ENCODE measurements around the gene TLR1.

Gene TLR1

DNA sequence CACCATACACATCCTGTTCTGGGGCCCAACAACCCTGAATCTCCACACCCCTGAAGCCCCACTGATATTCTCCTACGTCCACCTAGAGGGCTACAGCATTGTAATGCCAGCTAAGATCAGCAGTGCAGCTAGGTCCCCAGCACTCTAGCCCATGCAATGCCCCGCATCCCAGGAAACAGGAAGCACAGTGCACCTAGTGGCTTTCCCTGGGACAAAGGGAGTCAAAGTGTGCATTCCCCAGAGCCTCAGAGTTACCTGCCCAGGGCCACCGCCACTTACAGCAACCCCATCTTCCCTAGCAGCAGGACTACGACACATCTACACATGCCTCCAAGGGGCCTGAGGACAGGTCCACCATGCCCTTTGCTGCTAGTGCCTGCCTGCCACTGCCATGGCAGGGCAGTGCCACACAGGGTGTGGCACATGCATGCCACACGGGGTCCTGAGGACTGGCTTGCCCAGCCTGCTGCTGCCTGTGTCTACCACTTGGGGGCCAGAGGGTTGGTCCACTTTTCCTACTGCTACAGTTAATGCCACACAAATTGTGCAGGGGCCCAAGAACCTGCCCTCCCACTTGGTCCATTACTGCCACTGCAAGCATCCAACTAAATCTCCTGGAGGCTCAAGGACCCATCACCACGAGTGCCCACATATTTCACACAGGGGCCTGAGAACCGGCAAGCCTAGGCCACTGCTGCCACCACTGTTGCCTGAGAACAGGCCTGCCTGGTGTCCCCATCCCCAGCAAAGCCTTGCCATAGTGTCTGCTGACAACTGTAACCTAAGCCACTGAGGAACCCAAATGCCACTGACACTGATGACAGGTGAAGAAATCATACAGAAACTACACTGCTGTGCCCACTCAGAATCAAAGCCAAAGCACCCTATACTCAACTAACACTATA lies 28.3 kb upstream of the TLR1 start:
- no peak for DNase-seq (ENCODE audit: low read depth)
- TF ChIP-seq, protein P1, sequence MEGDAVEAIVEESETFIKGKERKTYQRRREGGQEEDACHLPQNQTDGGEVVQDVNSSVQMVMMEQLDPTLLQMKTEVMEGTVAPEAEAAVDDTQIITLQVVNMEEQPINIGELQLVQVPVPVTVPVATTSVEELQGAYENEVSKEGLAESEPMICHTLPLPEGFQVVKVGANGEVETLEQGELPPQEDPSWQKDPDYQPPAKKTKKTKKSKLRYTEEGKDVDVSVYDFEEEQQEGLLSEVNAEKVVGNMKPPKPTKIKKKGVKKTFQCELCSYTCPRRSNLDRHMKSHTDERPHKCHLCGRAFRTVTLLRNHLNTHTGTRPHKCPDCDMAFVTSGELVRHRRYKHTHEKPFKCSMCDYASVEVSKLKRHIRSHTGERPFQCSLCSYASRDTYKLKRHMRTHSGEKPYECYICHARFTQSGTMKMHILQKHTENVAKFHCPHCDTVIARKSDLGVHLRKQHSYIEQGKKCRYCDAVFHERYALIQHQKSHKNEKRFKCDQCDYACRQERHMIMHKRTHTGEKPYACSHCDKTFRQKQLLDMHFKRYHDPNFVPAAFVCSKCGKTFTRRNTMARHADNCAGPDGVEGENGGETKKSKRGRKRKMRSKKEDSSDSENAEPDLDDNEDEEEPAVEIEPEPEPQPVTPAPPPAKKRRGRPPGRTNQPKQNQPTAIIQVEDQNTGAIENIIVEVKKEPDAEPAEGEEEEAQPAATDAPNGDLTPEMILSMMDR (conservative IDR thresholded peaks at IDR 0.05; ENCODE audit: control insufficient read depth, insufficient read depth, low read depth, low read length): peak; percentile 30
- no peak overlapping the region for H3K4me3 ChIP-seq (ENCODE audit: control insufficient read depth, low read depth, low read length)

DNA sequence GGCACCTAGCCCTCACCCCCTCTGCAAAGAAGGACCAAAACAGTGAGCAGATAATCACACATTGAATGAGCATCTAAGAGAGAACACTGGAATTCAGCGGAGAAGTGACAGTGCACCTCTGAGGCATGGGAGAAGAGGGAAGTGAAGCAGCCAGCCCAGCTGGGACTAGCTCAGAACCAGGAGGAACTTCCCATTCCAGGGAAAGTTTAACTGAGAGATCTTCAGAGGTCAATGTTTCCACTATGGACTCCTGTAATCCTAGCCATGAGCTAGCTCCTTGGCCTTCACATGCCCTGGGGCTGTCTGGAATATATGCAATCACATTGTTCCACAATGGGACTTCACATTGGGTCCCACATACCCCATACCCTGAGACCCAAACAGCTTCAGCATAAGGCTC lies 27.6 kb upstream of the TLR1 start:
- TF ChIP-seq, protein P1 (conservative IDR thresholded peaks at IDR 0.05; ENCODE audit: control insufficient read depth, insufficient read depth, low read depth, low read length): no peak
- no peak overlapping the region for H3K4me3 ChIP-seq (ENCODE audit: control insufficient read depth, low read depth, low read length)
- no peak for DNase-seq (ENCODE audit: low read depth)

DNA sequence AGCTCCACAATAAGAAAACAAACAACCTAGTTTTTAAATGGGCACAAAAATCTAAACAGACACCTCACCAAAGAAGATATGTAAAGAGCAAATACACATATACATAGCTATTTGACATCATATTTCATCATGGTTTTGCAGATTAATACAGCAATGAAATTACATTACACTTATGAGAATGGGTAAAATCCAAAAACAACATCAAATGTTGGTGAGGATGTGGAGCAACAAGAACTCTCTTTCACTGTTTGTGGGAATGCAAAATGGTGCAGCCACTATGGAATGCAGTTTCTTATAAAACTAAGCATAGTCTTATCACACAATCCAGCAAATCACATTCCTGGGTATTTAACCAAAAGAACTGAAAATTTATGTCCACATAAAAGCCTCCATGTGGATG lies 27.1 kb upstream of the TLR1 start:
- H3K4me3 ChIP-seq (ENCODE audit: control insufficient read depth, low read depth, low read length): no peak overlapping the region
- DNase-seq (ENCODE audit: low read depth): no peak
- TF ChIP-seq, protein P1 (conservative IDR thresholded peaks at IDR 0.05; ENCODE audit: control insufficient read depth, insufficient read depth, low read depth, low read length): no peak

DNA sequence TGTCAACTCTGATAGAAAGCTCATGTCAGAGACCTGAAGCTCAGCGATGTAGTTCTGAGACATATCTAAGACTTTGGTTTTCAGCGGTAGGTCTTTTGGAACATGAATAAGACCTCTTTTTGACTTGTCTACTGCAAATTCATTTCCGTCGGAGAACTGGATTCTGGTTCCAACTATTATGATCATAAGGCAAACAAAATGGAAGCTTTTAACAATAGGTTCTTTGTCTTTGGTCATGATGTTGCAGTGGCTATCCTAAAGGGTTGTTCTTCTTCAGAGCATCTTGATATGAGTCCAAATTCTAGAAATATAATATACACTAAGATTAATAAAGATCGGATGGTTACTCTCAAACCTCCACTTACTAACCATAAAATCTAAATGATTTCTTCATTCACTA lies 24.6 kb upstream of the TLR1 start:
- DNase-seq (ENCODE audit: low read depth): no peak
- TF ChIP-seq, protein P1 (conservative IDR thresholded peaks at IDR 0.05; ENCODE audit: control insufficient read depth, insufficient read depth, low read depth, low read length): no peak
- no peak overlapping the region for H3K4me3 ChIP-seq (ENCODE audit: control insufficient read depth, low read depth, low read length)

DNA sequence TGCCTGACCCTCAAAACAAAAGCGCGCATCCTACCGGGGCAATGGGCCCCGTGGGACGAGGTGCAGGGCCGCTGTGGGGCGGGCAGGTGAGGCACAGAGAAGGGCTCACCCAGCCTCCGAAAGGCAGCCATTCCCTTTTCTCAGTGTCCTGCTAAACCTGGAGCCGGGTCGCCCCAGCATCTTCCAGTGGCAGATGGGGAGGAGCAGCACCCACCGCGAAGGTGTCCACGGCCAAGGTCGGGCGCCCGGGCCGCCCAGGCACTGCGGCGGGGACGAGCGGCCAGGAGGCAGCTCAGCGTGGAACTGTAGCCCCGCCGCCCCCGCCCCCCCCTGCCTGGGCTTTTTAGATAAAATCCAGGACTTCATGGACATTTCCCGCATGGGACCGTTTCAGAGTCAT lies 19.2 kb upstream of the TLR1 start:
- TF ChIP-seq, protein P1 (conservative IDR thresholded peaks at IDR 0.05; ENCODE audit: control insufficient read depth, insufficient read depth, low read depth, low read length): no peak
- H3K4me3 ChIP-seq (ENCODE audit: control insufficient read depth, low read depth, low read length): no peak overlapping the region
- no peak for DNase-seq (ENCODE audit: low read depth)

DNA sequence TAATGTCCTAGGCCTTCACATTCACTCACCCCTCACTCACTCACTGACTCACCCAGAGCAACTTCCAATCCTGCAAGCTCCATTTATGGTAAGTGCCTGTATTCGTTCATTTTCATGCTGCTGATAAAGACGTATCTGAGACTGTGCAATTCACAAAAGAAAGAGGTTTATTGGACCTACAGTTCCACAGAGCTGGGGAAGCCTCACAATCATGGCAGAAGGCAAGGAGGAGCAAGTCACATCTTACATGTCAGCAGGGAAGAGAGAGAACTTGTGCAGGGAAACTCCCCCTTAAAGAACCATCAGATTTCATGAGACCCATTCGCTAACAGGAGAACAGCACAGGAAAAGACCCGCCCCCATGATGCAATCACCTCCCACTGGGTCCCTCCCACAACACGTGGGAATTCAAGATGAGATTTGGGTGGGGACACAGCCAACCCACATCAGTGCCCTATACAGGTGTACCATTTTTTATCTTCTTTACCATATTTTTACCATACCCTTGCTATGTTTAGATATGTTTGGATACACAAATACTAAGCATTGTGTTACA lies 18.2 kb upstream of the TLR1 start:
- DNase-seq (ENCODE audit: low read depth): no peak
- TF ChIP-seq, protein P1 (conservative IDR thresholded peaks at IDR 0.05; ENCODE audit: control insufficient read depth, insufficient read depth, low read depth, low read length): no peak
- H3K4me3 ChIP-seq (ENCODE audit: control insufficient read depth, low read depth, low read length): no peak overlapping the region
